MCF 10A (cell line): ENCODE measurements around the gene GOLIM4. TPM values are rescaled to one million over a fixed set of nuclear protein-coding genes. Genes with fewer than 3 reads are reported as not detected.

ENCODE experiments used
- BruUV-seq: library from RNA; stranded (reverse); fragments of 400-500 nt; replicated peaks from 2 replicates; lab custom pipeline; 2021; lab: Mats Ljungman, UMichigan
- CTCF ChIA-PET: fragments of 300-600 bp; sonication (Branson Sonifier 250); formaldehyde crosslinking; extraction: SDS; loops from one replicate; lab custom pipeline; 2021; ENCODE audit warnings: antibody characterized with exemption, inconsistent platforms; lab: Yijun Ruan, JAX
- POLR2A ChIA-PET: fragments of 300-600, 350-650 bp; sonication (Branson Sonifier 250); formaldehyde crosslinking; extraction: SDS; loops from one replicate; lab custom pipeline; 2020; ENCODE audit warnings: antibody characterized with exemption, inconsistent platforms; lab: Yijun Ruan, JAX
- DNase-seq: peaks from one replicate; pipeline ENCODE4 v3.0.0-alpha.2; 2018; ENCODE audit not compliant: unreplicated experiment
- H3K27ac Mint-ChIP-seq: one replicate; pipeline ENCODE4 v1.8.0; 2022; ENCODE audit warnings: mild to moderate bottlenecking, low read depth, mixed read lengths; ENCODE audit not compliant: unreplicated experiment
- H3K27me3 Mint-ChIP-seq: one replicate; pipeline ENCODE4 v1.8.0; 2022; ENCODE audit warnings: mixed read lengths; ENCODE audit not compliant: insufficient read depth, unreplicated experiment
- H3K36me3 Mint-ChIP-seq: one replicate; pipeline ENCODE4 v1.8.0; 2022; ENCODE audit warnings: mild to moderate bottlenecking, moderate library complexity, mixed read lengths; ENCODE audit not compliant: insufficient read depth, unreplicated experiment
- H3K4me1 Mint-ChIP-seq: one replicate; pipeline ENCODE4 v1.8.0; 2022; ENCODE audit warnings: mixed read lengths; ENCODE audit not compliant: insufficient read depth, unreplicated experiment
- H3K4me3 Mint-ChIP-seq: one replicate; pipeline ENCODE4 v1.8.0; 2022; ENCODE audit warnings: mild to moderate bottlenecking, moderate library complexity, mixed read lengths; ENCODE audit not compliant: unreplicated experiment
- H3K9me3 Mint-ChIP-seq: one replicate; pipeline ENCODE4 v1.8.0; 2022; ENCODE audit warnings: mixed read lengths; ENCODE audit not compliant: unreplicated experiment
- CTCF ChIP-seq: fragments of 200-600 bp; IDR thresholded peaks from one replicate; pipeline ENCODE4 v1.8.0; 2022; ENCODE audit warnings: antibody characterized with exemption, mild to moderate bottlenecking; ENCODE audit not compliant: unreplicated experiment
- intact Hi-C: fragments of 100-400 bp; cut with micrococcal nuclease; formaldehyde crosslinking; loops from 2 replicates; pipeline ENCODE4 v1.14.1; 2022
- total RNA-seq: library from RNA; stranded (reverse); gene quantifications from 2 replicates; pipeline ENCODE4 v1.2.3, GENCODE V29; 2022

Gene GOLIM4
- total RNA-seq, 1 experiment from 2014 or later, result 25.8 TPM

DNA sequence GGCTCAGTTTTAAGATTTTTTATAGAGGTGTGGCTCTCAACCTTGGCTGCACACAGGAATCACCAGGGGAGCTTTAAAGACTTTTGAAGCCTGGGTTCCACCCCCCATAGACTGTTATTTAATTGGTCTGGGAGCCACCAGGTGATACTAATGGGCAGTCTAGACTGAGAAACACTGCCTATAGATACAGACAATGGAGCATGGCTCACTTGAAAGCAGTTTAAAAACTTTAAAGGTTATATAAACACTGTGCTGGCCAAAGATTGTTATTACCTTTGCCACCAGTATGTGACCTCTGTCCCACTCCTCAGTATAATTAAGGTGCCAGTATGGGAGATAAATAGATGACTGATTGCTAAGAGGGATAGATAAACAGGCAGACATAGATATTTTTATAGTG, 3.8 kb downstream of the GOLIM4 start:
- intact Hi-C loops, result no loop called here
- Mint-ChIP-seq H3K27ac (no peak overlapping the region), H3K9me3 (no peaks in the 10 kb centered on the region), H3K27me3 (no peaks in the 10 kb centered on the region), H3K4me3 (no peak overlapping the region), H3K4me1 (peaks cover 34% of the 10 kb centered on the region), H3K36me3 (peaks cover 12% of the 10 kb centered on the region)
- no peak for DNase-seq
- ChIA-PET CTCF (interaction anchor here (1.0 to 1.1 kb wide), 2 partner anchors 30 to 44 kb away, joined by 4 read pairs; no protein-coding TSS in a partner anchor), POLR2A (interaction anchor here (1.6 kb wide), 1 partner anchor 27 kb away, joined by 3 read pairs; no protein-coding TSS in a partner anchor)
- TF ChIP-seq CTCF, result no peak
- no TSS peak for BruUV-seq

DNA sequence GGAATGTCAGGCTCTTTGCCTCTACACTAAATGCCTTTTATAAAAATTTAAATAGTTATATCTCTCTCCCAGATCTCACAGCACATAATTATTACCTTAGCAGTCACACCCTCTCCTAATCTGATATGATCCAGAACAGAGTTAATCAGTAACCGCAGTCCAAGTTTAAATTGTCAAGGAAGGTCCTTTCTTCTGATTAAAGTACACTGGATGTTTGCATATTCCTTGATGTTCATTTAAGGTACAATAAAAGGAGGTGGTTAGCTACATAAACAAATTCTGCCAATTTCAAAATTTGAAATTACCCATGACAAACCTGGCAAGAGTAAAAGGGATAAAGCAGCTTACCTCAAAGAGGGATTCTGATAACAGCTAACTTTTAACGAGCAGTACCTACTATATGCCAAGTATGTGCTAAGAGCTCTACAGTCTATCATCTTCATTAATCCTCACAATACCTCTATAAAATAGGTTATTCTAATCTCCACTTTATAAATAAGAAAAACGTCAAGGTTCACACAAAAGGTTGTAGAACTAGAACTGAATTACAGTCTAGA, 4.3 kb downstream of the GOLIM4 start:
- Mint-ChIP-seq H3K4me1 (peaks cover 34% of the 10 kb centered on the region), H3K4me3 (no peak overlapping the region), H3K9me3 (no peaks in the 10 kb centered on the region), H3K36me3 (peaks cover 11% of the 10 kb centered on the region), H3K27me3 (no peaks in the 10 kb centered on the region), H3K27ac (no peak overlapping the region)
- no TSS peak for BruUV-seq
- TF ChIP-seq CTCF, result no peak
- ChIA-PET CTCF (interaction anchor here (1.0 to 1.1 kb wide), 2 partner anchors 29 to 44 kb away, joined by 4 read pairs; no protein-coding TSS in a partner anchor), POLR2A (interaction anchor here (1.6 kb wide), 1 partner anchor 26 kb away, joined by 3 read pairs; no protein-coding TSS in a partner anchor)
- no peak for DNase-seq
- intact Hi-C loops, result no loop called here

- intact Hi-C loops, result no loop called here
- ChIA-PET CTCF (interaction anchor here (0.7 to 1.1 kb wide), 7 partner anchors 10 to 76 kb away, joined by 3 to 5 read pairs (median 4); no protein-coding TSS in a partner anchor), POLR2A (interaction anchor here (0.7 to 2.1 kb wide), 5 partner anchors 12 to 85 kb away, joined by 3 to 6 read pairs (median 3); no protein-coding TSS in a partner anchor)
- no peaks in the 10 kb centered on the region for H3K9me3 Mint-ChIP-seq
- H3K4me3 Mint-ChIP-seq, result no peak overlapping the region
- no peak for DNase-seq
- no peaks in the 10 kb centered on the region for H3K27me3 Mint-ChIP-seq
- no peak overlapping the region for H3K27ac Mint-ChIP-seq
- no peak for TF ChIP-seq CTCF
- H3K36me3 Mint-ChIP-seq, result peaks cover 2% of the 10 kb centered on the region
- H3K4me1 Mint-ChIP-seq, result peaks cover 34% of the 10 kb centered on the region
- no TSS peak for BruUV-seq
These were observed 5.2 kb downstream of the GOLIM4 start for GRCh38 chr3:168090306-168091085.
